Measurements from ENCODE around the gene AMOTL1. TPM values are rescaled to one million over a fixed set of nuclear protein-coding genes. Genes with fewer than 3 reads are reported as not detected.

AMOTL1 gene
- total RNA-seq, 4 donors from 2014 or later, result 21.8 to 46.7 (median 32.9) TPM

- TF ChIP-seq, protein P1, sequence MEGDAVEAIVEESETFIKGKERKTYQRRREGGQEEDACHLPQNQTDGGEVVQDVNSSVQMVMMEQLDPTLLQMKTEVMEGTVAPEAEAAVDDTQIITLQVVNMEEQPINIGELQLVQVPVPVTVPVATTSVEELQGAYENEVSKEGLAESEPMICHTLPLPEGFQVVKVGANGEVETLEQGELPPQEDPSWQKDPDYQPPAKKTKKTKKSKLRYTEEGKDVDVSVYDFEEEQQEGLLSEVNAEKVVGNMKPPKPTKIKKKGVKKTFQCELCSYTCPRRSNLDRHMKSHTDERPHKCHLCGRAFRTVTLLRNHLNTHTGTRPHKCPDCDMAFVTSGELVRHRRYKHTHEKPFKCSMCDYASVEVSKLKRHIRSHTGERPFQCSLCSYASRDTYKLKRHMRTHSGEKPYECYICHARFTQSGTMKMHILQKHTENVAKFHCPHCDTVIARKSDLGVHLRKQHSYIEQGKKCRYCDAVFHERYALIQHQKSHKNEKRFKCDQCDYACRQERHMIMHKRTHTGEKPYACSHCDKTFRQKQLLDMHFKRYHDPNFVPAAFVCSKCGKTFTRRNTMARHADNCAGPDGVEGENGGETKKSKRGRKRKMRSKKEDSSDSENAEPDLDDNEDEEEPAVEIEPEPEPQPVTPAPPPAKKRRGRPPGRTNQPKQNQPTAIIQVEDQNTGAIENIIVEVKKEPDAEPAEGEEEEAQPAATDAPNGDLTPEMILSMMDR (IDR thresholded peaks at IDR 0.05; ENCODE audit: low read depth), result no peak
Measured at GRCh38 chr11:94781837-94782236, 13.7 kb downstream of the AMOTL1 start.

DNA sequence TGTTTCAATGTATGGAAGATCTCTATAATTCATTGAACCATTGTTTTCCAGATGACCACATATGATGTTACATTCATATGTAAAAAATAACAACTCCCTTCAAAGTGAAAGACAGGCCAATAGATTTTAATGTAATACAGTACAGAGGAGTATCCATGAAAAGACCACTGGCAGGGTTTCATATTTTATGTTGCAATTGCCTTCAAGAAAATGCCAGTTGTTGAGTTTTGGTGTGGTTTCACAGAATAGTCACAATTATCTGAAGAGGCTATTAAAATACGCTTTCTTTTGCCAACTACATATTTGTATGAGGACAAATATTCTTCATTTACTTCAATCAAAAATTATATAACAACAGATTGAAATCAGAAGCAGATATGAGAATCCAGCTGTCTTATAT is 14.3 kb downstream of the AMOTL1 start:
- TF ChIP-seq, protein P1 (IDR thresholded peaks at IDR 0.05; ENCODE audit: low read depth), result no peak

- TF ChIP-seq, protein P1 (IDR thresholded peaks at IDR 0.05; ENCODE audit: low read depth), result no peak
Measured at GRCh38 chr11:94784884-94785283, 16.7 kb downstream of the AMOTL1 start.

GRCh38 chr11:94785509-94785908 is 17.4 kb downstream of the AMOTL1 start:
- TF ChIP-seq, protein P1 (IDR thresholded peaks at IDR 0.05; ENCODE audit: low read depth), result no peak

- TF ChIP-seq, protein P1 (IDR thresholded peaks at IDR 0.05; ENCODE audit: low read depth), result no peak
Measured at GRCh38 chr11:94786264-94787126, 18.3 kb downstream of the AMOTL1 start.

- TF ChIP-seq, protein P1 (IDR thresholded peaks at IDR 0.05; ENCODE audit: low read depth), result no peak
Measured at GRCh38 chr11:94787801-94788200, 19.6 kb downstream of the AMOTL1 start.

DNA sequence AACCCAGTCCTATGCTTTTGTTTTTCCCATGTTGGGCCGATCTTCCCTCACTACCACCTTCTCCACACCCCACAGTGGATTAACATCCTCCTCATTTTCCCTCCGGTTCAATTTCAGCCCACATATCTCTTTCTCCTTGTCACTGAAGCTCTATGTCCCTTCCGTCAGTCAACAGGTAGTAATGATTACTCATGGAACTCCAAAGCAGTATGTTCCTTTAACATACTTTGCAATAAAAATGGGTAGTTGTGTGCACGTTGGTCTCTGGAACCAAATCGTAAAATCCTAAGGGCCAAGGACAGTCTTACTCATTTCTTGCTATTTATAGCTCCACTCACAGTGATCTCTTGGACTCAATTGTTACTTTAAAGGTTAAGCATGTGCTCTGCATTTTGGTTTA is 20.2 kb downstream of the AMOTL1 start:
- TF ChIP-seq, protein P1 (IDR thresholded peaks at IDR 0.05; ENCODE audit: low read depth), result no peak

All from subcutaneous adipose tissue (tissue), 4 donors.